Suprapubic skin (tissue), 4 donors: ENCODE measurements around the gene ABHD17A. TPM values are rescaled to one million over a fixed set of nuclear protein-coding genes. Genes with fewer than 3 reads are reported as not detected.

Experiments used
- DNase-seq, 2 donors: peaks; one replicate each; pipeline ENCODE4 v3.0.0-alpha.2; 2019; ENCODE audit warnings: low spot score in 2 of 2
- H3K27ac ChIP-seq: fragments of 200-600 bp; sonication (generic); one replicate; pipeline ENCODE4 v1.5.1; 2019
- H3K27me3 ChIP-seq: fragments of 200-600 bp; sonication (generic); one replicate; pipeline ENCODE4 v1.5.1; 2019
- H3K36me3 ChIP-seq: fragments of 200-600 bp; sonication (generic); one replicate; pipeline ENCODE4 v1.5.1; 2019
- H3K4me1 ChIP-seq: fragments of 200-600 bp; sonication (generic); one replicate; pipeline ENCODE4 v1.5.1; 2019
- H3K4me3 ChIP-seq: fragments of 200-600 bp; sonication (generic); one replicate; pipeline ENCODE4 v1.5.1; 2019; ENCODE audit warnings: mild to moderate bottlenecking
- H3K9me3 ChIP-seq: fragments of 200-600 bp; sonication (generic); one replicate; pipeline ENCODE4 v1.5.1; 2019
- EP300 ChIP-seq: sonication (generic); formaldehyde crosslinking; IDR thresholded peaks from one replicate; pipeline ENCODE4 v1.6.1; 2017; ENCODE audit warnings: antibody characterized with exemption
- POLR2A ChIP-seq, 2 donors: fragments of 450-650 bp; IDR thresholded peaks; one replicate each; pipeline ENCODE4 v1.6.1; 2017; ENCODE audit warnings: antibody characterized with exemption in 2 of 2, mild to moderate bottlenecking in 2 of 2, moderate library complexity in 2 of 2
- POLR2AphosphoS5 ChIP-seq, 3 donors: sonication (generic); formaldehyde crosslinking; IDR thresholded peaks; one replicate each; pipeline ENCODE4 v1.6.1; 2017; ENCODE audit warnings: antibody characterized with exemption in 3 of 3
- WGBS: methylation state at CpG from one replicate; pipeline ENCODE4 v1.1.5; 2018; 5-methylcytosine and 5-hydroxymethylcytosine counted together
- total RNA-seq, 4 donors: library from RNA; depleted of rRNA; stranded (reverse); fragments of >200 nt; gene quantifications; one replicate each; pipeline ENCODE4 v1.1.0, GENCODE V29; 2016
- TF ChIP-seq, protein P1 (sequence below), 2 donors: fragments of 200-600 bp in 1 of 2; fragments of 450-650 bp in 1 of 2; sonication (generic) in 1 of 2; IDR thresholded peaks; one replicate each; pipeline ENCODE4 v1.5.1; 2016 to 2019; ENCODE audit warnings: antibody characterized with exemption in 2 of 2, mild to moderate bottlenecking in 1 of 2, moderate library complexity in 1 of 2

The ABHD17A gene
- total RNA-seq, 4 donors from 2014 or later: 82.3 to 120 (median 110) TPM

DNA sequence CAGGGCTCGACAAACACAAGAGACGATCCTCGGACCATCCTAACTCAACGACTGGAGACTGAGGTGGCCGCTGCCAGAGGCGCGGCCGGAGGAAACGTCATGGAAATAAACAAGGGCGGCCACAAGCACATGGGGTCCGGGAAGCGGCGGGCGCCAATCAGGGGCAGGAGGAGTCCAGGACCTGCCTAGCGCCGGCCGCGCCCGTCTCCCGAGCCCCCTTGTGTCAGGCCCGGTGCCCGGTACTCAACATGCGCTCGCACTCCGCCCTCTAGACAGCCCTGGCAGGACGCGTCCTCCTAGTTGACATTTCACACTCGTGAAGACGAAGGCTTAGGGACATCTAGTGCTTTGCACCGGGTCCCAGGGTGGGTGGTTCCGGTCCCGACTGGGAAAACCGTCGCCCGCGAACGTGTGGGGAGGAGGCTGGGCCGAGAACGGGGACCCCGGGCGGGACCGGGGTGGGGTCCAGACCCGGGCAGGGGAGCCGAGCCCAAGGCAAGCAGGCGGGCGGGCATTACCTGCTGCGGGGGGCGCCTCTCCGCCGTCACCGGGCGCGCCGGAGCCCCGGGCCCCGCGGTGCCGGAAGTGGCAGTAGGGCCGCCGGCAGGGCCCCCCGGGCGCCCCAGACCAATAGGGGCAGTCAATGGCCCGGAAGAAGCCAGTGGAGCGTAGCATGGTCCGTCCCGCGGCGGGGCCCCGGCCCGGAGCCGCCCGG lies 37.5 kb downstream of the ABHD17A start:
- Histone ChIP-seq H3K27ac (peak overlapping the region; percentile 99), H3K9me3 (no peaks in the 10 kb centered on the region), H3K36me3 (no peaks in the 10 kb centered on the region), H3K4me3 (peak overlapping the region; percentile 96), H3K27me3 (no peaks in the 10 kb centered on the region), H3K4me1 (peaks cover 67% of the 10 kb centered on the region)
- TF ChIP-seq POLR2AphosphoS5 (IDR thresholded peaks at IDR 0.05) (no peak), POLR2A (IDR thresholded peaks at IDR 0.05) (no peak), EP300 (no peak)
- TF ChIP-seq, protein P1, sequence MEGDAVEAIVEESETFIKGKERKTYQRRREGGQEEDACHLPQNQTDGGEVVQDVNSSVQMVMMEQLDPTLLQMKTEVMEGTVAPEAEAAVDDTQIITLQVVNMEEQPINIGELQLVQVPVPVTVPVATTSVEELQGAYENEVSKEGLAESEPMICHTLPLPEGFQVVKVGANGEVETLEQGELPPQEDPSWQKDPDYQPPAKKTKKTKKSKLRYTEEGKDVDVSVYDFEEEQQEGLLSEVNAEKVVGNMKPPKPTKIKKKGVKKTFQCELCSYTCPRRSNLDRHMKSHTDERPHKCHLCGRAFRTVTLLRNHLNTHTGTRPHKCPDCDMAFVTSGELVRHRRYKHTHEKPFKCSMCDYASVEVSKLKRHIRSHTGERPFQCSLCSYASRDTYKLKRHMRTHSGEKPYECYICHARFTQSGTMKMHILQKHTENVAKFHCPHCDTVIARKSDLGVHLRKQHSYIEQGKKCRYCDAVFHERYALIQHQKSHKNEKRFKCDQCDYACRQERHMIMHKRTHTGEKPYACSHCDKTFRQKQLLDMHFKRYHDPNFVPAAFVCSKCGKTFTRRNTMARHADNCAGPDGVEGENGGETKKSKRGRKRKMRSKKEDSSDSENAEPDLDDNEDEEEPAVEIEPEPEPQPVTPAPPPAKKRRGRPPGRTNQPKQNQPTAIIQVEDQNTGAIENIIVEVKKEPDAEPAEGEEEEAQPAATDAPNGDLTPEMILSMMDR (IDR thresholded peaks at IDR 0.05): no peak
- WGBS: no CpG with 5 or more reads among the region's 72 CpGs
- no peak for DNase-seq

- 6% methylated on average over 12 of the region's 12 CpGs for WGBS
- Histone ChIP-seq H3K4me1 (peaks cover 67% of the 10 kb centered on the region), H3K36me3 (no peaks in the 10 kb centered on the region), H3K27ac (peak overlapping the region; percentile 99), H3K9me3 (no peaks in the 10 kb centered on the region), H3K4me3 (peak overlapping the region; percentile 96), H3K27me3 (no peaks in the 10 kb centered on the region)
- TF ChIP-seq POLR2A (IDR thresholded peaks at IDR 0.05) (no peak), EP300 (no peak), POLR2AphosphoS5 (IDR thresholded peaks at IDR 0.05) (no peak)
- TF ChIP-seq, protein P1 (IDR thresholded peaks at IDR 0.05): no peak
- DNase-seq: no peak
These were observed 38.0 kb downstream of the ABHD17A start for GRCh38 chr19:1847348-1847683.

GRCh38 chr19:1846517-1847204 lies 38.6 kb downstream of the ABHD17A start:
- H3K36me3 ChIP-seq: no peaks in the 10 kb centered on the region
- no peaks in the 10 kb centered on the region for H3K27me3 ChIP-seq
- H3K4me3 ChIP-seq: peak overlapping the region; percentile 96
- H3K4me1 ChIP-seq: peaks cover 67% of the 10 kb centered on the region
- TF ChIP-seq POLR2A (IDR thresholded peaks at IDR 0.05) (no peak), EP300 (no peak)
- WGBS: 66% methylated on average over 26 of the region's 29 CpGs
- no peak overlapping the region for H3K27ac ChIP-seq
- no peak for DNase-seq
- H3K9me3 ChIP-seq: no peaks in the 10 kb centered on the region

DNA sequence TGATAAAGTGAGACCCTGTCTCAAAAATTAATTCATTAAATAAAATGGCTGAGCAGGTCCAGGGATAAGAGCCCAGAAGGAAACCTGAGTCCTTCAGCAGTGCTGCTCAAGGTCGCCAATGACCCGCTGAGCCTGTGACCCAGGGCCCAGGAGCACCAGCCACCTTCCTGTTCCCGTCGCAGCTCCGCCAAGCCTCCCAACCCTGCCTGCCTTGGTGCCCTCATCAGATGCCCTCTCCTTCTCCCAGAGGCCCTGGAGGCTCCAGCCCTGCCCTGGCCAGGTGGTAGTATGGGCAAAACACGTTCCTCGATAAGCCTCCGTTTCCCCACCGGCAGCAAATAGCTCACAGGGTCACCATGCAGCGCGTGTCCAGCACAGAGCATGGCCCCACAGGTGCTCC lies 39.7 kb downstream of the ABHD17A start:
- TF ChIP-seq POLR2AphosphoS5 (IDR thresholded peaks at IDR 0.05): no peak
- no peak for TF ChIP-seq EP300
- TF ChIP-seq POLR2A (IDR thresholded peaks at IDR 0.05): no peak
- TF ChIP-seq, protein P1 (IDR thresholded peaks at IDR 0.05): no peak
- H3K9me3 ChIP-seq: no peaks in the 10 kb centered on the region
- no peak overlapping the region for H3K27ac ChIP-seq
- 74% methylated on average over 6 of the region's 11 CpGs for WGBS
- H3K4me3 ChIP-seq: no peak overlapping the region
- no peaks in the 10 kb centered on the region for H3K36me3 ChIP-seq
- no peak for DNase-seq
- H3K4me1 ChIP-seq: peaks cover 74% of the 10 kb centered on the region
- no peaks in the 10 kb centered on the region for H3K27me3 ChIP-seq

DNA sequence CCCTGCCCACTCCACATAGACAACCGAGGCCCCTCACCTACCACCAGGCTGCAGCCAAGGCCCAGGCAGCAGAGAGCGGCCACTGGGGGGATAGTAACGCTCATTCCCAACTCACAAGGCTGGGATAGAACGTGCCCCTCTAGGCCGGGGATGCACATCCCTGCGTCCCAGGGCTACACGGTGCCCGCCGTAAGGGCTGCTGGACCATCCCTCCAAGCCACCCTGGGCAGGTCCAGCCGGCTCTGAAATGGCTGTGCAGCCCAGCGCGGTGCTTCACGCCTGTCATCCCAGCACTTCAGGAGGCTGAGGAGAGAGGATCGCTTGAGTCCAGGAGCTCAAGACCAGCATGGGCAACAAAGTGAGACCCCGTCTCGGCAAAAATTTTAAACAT lies 40.2 kb downstream of the ABHD17A start:
- no peaks in the 10 kb centered on the region for H3K27me3 ChIP-seq
- no peak for DNase-seq
- H3K36me3 ChIP-seq: no peaks in the 10 kb centered on the region
- 70% methylated on average over 2 of the region's 16 CpGs for WGBS
- no peak for TF ChIP-seq POLR2A (IDR thresholded peaks at IDR 0.05)
- TF ChIP-seq POLR2AphosphoS5 (IDR thresholded peaks at IDR 0.05): no peak
- TF ChIP-seq, protein P1 (IDR thresholded peaks at IDR 0.05): no peak
- no peak for TF ChIP-seq EP300
- H3K4me1 ChIP-seq: peaks cover 80% of the 10 kb centered on the region
- no peak overlapping the region for H3K27ac ChIP-seq
- H3K9me3 ChIP-seq: no peaks in the 10 kb centered on the region
- no peak overlapping the region for H3K4me3 ChIP-seq
